Tibial nerve (tissue), 4 donors: ENCODE measurements around the gene KCNQ1. TPM values are rescaled to one million over a fixed set of nuclear protein-coding genes. Genes with fewer than 3 reads are reported as not detected.

Source experiments
- DNase-seq, 2 donors: peaks; one replicate each; pipeline ENCODE4 v3.0.0-alpha.2; 2019; ENCODE audit warnings: low spot score in 2 of 2
- H3K27ac ChIP-seq, 4 donors: fragments of 200-600 bp; sonication (generic) in 3 of 4; one replicate each; pipeline ENCODE4 v1.5.1; 2017 to 2019; ENCODE audit warnings: mild to moderate bottlenecking in 1 of 4
- H3K27me3 ChIP-seq, 2 donors: fragments of 200-600 bp; sonication (generic) in 1 of 2; one replicate each; pipeline versions ENCODE4 v1.5.1 to v1.6.0; 2017 to 2019
- H3K36me3 ChIP-seq, 3 donors: fragments of 200-600 bp; sonication (generic); one replicate each; pipeline ENCODE4 v1.5.1; 2018 to 2019
- H3K4me1 ChIP-seq, 4 donors: fragments of 200-600 bp; sonication (generic) in 3 of 4; one replicate each; pipeline ENCODE4 v1.5.1; 2017 to 2019
- H3K4me3 ChIP-seq, 4 donors: fragments of 200-600 bp; sonication (generic) in 3 of 4; one replicate each; pipeline ENCODE4 v1.5.1; 2017 to 2019; ENCODE audit warnings: mild to moderate bottlenecking in 1 of 4, moderate library complexity in 1 of 4
- H3K9me3 ChIP-seq, 4 donors: fragments of 200-600 bp; sonication (generic) in 3 of 4; one replicate each; pipeline ENCODE4 v1.5.1; 2017 to 2019
- EP300 ChIP-seq, 2 donors: sonication (generic); formaldehyde crosslinking; IDR thresholded peaks; one replicate each; pipeline ENCODE4 v1.6.1; 2017; ENCODE audit warnings: antibody characterized with exemption in 2 of 2, mild to moderate bottlenecking in 1 of 2
- POLR2A ChIP-seq, 2 donors: fragments of 450-650 bp; IDR thresholded peaks; one replicate each; pipeline ENCODE4 v1.6.1; 2017; ENCODE audit warnings: antibody characterized with exemption in 2 of 2, mild to moderate bottlenecking in 2 of 2, moderate library complexity in 2 of 2
- WGBS, 2 donors: methylation state at CpG; one replicate each; pipeline ENCODE4 v1.1.5; 2018; 5-methylcytosine and 5-hydroxymethylcytosine counted together
- total RNA-seq, 4 donors: library from RNA; depleted of rRNA; stranded (reverse); fragments of >200 nt; gene quantifications; one replicate each; pipeline ENCODE4 v1.1.0, GENCODE V29; 2016
- TF ChIP-seq, protein P1 (sequence below), 5 experiments: fragments of 200-600 bp in 3 of 5; fragments of 450-650 bp in 2 of 5; sonication (generic) in 3 of 5; IDR thresholded peaks; one replicate each; pipeline ENCODE4 v1.5.1; 2016 to 2019; ENCODE audit warnings: antibody characterized with exemption in 5 of 5, mild to moderate bottlenecking in 3 of 5, moderate library complexity in 2 of 5

Gene KCNQ1
- total RNA-seq, 4 donors from 2014 or later: 3.5 to 11.4 (median 7.5) TPM

DNA sequence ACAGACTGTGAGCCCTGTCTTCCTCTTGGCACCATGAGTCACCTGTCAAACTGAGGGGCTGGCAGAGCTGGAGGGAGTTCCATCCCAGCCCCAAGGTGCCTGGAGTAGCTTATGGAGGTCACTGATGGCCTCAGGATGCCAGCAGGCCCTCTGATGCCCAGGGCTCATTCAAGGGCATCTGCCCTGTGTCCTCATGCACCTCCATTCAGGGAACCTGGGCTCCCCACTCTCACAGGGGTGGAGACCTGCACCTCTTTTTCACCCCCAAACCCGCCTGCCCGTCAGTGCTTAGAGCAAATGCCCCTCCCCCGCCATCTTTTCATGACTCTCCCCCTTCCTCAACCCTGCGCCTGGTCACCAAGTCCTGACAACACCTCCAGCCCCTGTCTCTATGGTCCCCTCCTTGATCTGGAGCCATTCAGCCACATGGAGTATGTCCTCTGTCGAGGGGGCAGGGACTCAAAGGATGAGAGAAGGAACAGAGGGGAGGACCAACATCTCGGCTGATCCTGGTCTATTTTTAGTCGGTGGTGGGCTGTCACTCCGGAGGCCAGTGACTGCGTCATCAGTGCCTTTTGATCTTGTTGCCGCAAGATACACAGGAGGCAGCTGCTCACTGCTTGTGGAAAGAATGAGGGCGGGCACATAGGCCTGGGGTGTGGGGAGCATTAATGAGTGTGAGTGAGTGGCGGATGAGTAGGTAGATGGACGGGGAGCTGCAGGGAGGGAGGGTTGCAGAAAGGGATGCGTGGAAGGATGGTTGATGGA lies 368.5 kb downstream of the KCNQ1 start:
- Histone ChIP-seq H3K27ac (peak overlapping the region in 1 of 4 donors; percentile 63), H3K27me3 (no peaks in the 10 kb centered on the region)

DNA sequence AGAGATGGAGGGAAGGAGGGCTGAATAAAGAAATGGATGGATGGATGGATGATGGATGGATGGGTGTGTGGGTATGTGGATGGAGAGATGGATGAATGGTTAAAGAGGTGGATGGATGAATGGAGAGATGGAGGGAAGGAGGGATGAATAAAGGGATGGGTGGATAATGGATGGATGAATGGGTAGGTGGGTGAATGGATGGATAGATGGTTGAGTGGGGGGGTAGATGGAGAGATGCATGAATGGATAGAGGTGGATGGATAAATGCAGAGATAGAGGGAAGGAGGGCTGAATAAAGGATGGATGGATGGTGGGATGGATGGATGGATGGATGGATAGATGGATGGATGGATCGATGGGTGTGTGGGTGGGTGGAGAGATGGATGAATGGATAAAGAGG lies 369.2 kb downstream of the KCNQ1 start:
- H3K9me3 ChIP-seq: peaks cover 0 to 21% (median under 1%) of the 10 kb centered on the region in 4 donors
- H3K4me1 ChIP-seq: peaks cover 0 to 33% (median 9%) of the 10 kb centered on the region in 4 donors
- TF ChIP-seq EP300 (IDR thresholded peaks at IDR 0.05) (no peak), POLR2A (IDR thresholded peaks at IDR 0.05) (no peak)
- TF ChIP-seq, protein P1, sequence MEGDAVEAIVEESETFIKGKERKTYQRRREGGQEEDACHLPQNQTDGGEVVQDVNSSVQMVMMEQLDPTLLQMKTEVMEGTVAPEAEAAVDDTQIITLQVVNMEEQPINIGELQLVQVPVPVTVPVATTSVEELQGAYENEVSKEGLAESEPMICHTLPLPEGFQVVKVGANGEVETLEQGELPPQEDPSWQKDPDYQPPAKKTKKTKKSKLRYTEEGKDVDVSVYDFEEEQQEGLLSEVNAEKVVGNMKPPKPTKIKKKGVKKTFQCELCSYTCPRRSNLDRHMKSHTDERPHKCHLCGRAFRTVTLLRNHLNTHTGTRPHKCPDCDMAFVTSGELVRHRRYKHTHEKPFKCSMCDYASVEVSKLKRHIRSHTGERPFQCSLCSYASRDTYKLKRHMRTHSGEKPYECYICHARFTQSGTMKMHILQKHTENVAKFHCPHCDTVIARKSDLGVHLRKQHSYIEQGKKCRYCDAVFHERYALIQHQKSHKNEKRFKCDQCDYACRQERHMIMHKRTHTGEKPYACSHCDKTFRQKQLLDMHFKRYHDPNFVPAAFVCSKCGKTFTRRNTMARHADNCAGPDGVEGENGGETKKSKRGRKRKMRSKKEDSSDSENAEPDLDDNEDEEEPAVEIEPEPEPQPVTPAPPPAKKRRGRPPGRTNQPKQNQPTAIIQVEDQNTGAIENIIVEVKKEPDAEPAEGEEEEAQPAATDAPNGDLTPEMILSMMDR (IDR thresholded peaks at IDR 0.05): no peak
- H3K27ac ChIP-seq: no peak overlapping the region
- no peak overlapping the region for H3K4me3 ChIP-seq
- DNase-seq: no peak
- 93 to 98% methylated on average over 1 of the region's 1 CpG for WGBS, 2 donors
- H3K36me3 ChIP-seq: no peaks in the 10 kb centered on the region
- H3K27me3 ChIP-seq: no peaks in the 10 kb centered on the region

More for the DNA sequence above, 368.5 kb downstream of the KCNQ1 start:
- Histone ChIP-seq H3K4me3 (no peak overlapping the region), H3K9me3 (peaks cover 0 to 15% (median 0%) of the 10 kb centered on the region in 4 donors), H3K4me1 (peaks cover 0 to 36% (median 10%) of the 10 kb centered on the region in 4 donors), H3K36me3 (no peaks in the 10 kb centered on the region)
- TF ChIP-seq POLR2A (IDR thresholded peaks at IDR 0.05) (no peak), EP300 (IDR thresholded peaks at IDR 0.05) (no peak)
- TF ChIP-seq, protein P1 (IDR thresholded peaks at IDR 0.05): no peak
- DNase-seq: no peak
- 70 to 72% methylated on average over 14 of the region's 14 CpGs for whole genome bisulfite sequencing, 2 donors

DNA sequence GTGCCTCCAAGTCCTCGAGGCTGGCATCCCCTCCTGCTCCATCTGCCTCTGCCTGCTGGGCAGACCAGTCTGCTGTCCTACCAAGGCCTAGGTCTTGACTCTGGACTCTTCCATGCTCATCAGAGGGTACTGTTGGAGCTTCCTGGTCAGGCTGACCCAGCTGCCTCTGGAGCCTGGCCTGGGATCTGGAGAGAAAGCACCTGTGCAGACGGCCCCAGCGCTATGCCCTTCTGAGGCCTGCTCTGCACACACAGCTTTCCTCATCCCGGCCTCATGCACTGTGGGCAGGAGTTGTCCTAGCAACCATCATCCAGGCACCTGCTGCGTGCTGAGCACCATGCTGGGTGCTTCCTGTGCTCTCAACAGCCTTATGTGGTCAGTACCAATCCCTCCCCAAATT lies 369.9 kb downstream of the KCNQ1 start:
- Histone ChIP-seq H3K4me1 (peaks cover 0 to 33% (median 9%) of the 10 kb centered on the region in 4 donors), H3K27me3 (no peaks in the 10 kb centered on the region), H3K27ac (no peak overlapping the region), H3K4me3 (no peak overlapping the region), H3K36me3 (no peaks in the 10 kb centered on the region), H3K9me3 (peaks cover 0 to 29% (median 1%) of the 10 kb centered on the region in 4 donors)
- no peak for TF ChIP-seq EP300 (IDR thresholded peaks at IDR 0.05)
- TF ChIP-seq, protein P1 (IDR thresholded peaks at IDR 0.05): no peak
- TF ChIP-seq POLR2A (IDR thresholded peaks at IDR 0.05): no peak
- WGBS, 2 donors: 88 to 93% methylated on average over 5 of the region's 5 CpGs
- DNase-seq: no peak

DNA sequence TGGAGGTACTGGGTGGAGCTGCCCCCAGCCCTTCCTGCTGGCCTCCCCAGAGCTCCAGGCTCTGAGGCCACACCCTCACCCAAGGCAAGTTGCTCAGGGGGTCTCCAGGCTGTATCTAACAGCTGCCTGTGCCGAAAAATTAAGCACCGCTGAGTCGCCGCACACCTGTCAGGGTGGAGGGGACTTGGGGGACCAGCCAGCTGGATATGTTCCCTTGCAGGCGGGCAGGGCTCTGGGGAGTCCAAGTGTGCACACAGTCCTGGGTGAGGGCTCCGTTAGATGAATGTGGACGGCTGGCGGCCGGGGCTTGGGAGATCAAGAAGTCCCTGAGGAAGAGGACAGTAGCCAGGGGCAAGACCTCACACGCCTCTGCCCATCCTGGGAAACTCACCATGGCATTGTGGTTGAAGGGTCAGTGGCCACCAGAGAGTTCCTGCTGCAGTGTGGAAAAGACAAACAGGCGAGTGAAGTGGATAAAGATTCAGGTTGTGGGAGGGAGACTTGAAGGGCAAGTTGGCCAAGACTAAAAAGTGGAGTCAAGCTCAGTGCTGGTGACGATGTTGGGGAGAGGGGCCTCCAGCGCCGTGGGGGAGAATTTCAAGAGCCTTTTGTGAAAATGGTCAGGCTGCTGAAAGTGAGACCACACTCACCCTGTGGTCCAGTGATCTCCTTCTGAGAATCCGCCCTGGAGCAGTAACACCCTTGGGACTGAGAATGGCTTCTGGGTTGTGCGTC lies 371.1 kb downstream of the KCNQ1 start:
- no peak for DNase-seq
- WGBS, 2 donors: 89 to 91% methylated on average over 16 of the region's 16 CpGs
- Histone ChIP-seq H3K9me3 (peaks cover 0 to 33% (median 1%) of the 10 kb centered on the region in 4 donors), H3K4me3 (no peak overlapping the region), H3K36me3 (no peaks in the 10 kb centered on the region), H3K4me1 (peaks cover 0 to 33% (median 9%) of the 10 kb centered on the region in 4 donors), H3K27ac (no peak overlapping the region), H3K27me3 (no peaks in the 10 kb centered on the region)
- no peak for TF ChIP-seq EP300 (IDR thresholded peaks at IDR 0.05)
- TF ChIP-seq, protein P1 (IDR thresholded peaks at IDR 0.05): no peak
- no peak for TF ChIP-seq POLR2A (IDR thresholded peaks at IDR 0.05)

DNA sequence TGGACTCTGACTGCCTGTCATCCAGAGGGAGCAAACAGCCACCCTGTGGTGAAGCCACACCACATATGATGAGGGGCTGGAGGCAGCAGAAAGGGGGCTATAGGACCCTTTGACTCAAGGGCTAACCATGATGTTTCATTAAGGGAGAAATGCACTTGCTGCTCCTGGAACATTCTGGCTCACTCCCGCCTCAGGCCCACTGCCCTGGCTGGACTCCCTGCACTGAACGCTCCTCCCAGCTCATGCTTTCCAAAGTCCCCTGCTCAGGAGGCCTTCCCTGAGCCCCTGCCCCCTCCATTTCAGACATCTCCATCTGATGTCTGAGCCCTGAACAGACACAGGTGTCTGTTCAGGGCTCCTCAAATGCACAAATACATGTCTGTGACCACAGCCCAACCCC lies 371.7 kb downstream of the KCNQ1 start:
- DNase-seq: no peak
- 64 to 91% methylated on average over 2 of the region's 2 CpGs for WGBS, 2 donors
- H3K4me3 ChIP-seq: no peak overlapping the region
- peaks cover 0 to 31% (median 9%) of the 10 kb centered on the region in 4 donors for H3K4me1 ChIP-seq
- TF ChIP-seq POLR2A (IDR thresholded peaks at IDR 0.05): no peak
- TF ChIP-seq, protein P1 (IDR thresholded peaks at IDR 0.05): no peak
- TF ChIP-seq EP300 (IDR thresholded peaks at IDR 0.05): no peak
- H3K27me3 ChIP-seq: no peaks in the 10 kb centered on the region
- H3K9me3 ChIP-seq: peaks cover 0 to 33% (median 1%) of the 10 kb centered on the region in 4 donors
- H3K36me3 ChIP-seq: no peaks in the 10 kb centered on the region
- peak overlapping the region in 2 of 4 donors; percentile 71 to 77 for H3K27ac ChIP-seq
